Activated T-helper 1 cell treated with anti-CD3 and anti-CD28 coated beads, Interleukin-12 subunit alpha, Interleukin-12 subunit beta, Interleukin-2, Interleukin-4 antibody, amounts not matched to agents 30 ng/mL and 10 ng/mL and 1 ng/mL, durations not matched to agents 14 hours and 24 hours and 36 hours (primary cell): ENCODE results near the gene ATAD3A. TPM values are rescaled to one million over a fixed set of nuclear protein-coding genes. Genes with fewer than 3 reads are reported as not detected.
"Not testable (repeated sequence)": the region's sequence is repeated elsewhere in the genome, so short reads cannot be mapped to it uniquely, and the experiment has no call there.

Experiments used
- DNase-seq: peaks from one replicate; pipeline ENCODE4 v3.0.0; 2021; ENCODE audit warnings: low spot score
- H3K27ac Mint-ChIP-seq: one replicate; pipeline ENCODE4 v1.8.0; 2021; ENCODE audit warnings: mild to moderate bottlenecking, mixed read lengths
- H3K27me3 Mint-ChIP-seq: one replicate; pipeline ENCODE4 v1.8.0; 2022; ENCODE audit warnings: mild to moderate bottlenecking, moderate library complexity, mixed read lengths; ENCODE audit not compliant: insufficient read depth
- H3K36me3 Mint-ChIP-seq: one replicate; pipeline ENCODE4 v1.8.0; 2021; ENCODE audit warnings: low read depth, mixed read lengths
- H3K4me1 Mint-ChIP-seq: one replicate; pipeline ENCODE4 v1.8.0; 2021; ENCODE audit warnings: low read depth, mixed read lengths
- H3K4me3 Mint-ChIP-seq: one replicate; pipeline ENCODE4 v1.8.0; 2021; ENCODE audit warnings: mild to moderate bottlenecking, moderate library complexity, mixed read lengths
- H3K9me3 Mint-ChIP-seq: one replicate; pipeline ENCODE4 v1.8.0; 2021; ENCODE audit warnings: mixed read lengths
- intact Hi-C: fragments of 100-400 bp; cut with micrococcal nuclease; formaldehyde crosslinking; loops from one replicate; pipeline ENCODE4 v1.15.1; 2024
- total RNA-seq: library from RNA; stranded (reverse); gene quantifications from 2 replicates; pipeline ENCODE4 v1.2.3, GENCODE V29; 2022

ATAD3A gene
- total RNA-seq, 1 donor from 2014 or later, result 108 TPM

DNA sequence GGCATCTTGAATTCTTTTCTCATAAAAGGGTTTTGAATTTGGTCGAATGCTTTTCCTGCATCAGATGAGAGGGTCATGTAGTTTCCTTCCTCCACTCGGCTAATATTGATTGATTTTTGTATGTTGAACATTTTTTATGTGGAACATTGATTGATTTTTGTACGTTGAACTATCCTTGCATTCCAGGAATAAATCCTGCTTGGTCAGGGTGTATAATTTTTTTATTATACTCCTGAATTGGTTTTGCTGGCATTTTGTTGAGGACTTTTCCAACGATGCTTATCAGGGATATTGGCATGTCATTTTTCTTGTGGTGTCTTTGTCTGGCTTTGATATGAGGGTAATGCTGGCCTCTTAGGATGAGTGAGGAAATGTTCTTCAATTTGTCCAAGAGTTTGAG, 20.0 kb downstream of the ATAD3A start:
- H3K27me3 Mint-ChIP-seq, result no peaks in the 10 kb centered on the region
- no peak overlapping the region for H3K27ac Mint-ChIP-seq
- peaks cover 6% of the 10 kb centered on the region for H3K9me3 Mint-ChIP-seq
- intact Hi-C loops, result no loop called here
- no peaks in the 10 kb centered on the region for H3K4me1 Mint-ChIP-seq
- peaks cover 22% of the 10 kb centered on the region for H3K36me3 Mint-ChIP-seq
- H3K4me3 Mint-ChIP-seq, result no peak overlapping the region
- DNase-seq, result no peak

DNA sequence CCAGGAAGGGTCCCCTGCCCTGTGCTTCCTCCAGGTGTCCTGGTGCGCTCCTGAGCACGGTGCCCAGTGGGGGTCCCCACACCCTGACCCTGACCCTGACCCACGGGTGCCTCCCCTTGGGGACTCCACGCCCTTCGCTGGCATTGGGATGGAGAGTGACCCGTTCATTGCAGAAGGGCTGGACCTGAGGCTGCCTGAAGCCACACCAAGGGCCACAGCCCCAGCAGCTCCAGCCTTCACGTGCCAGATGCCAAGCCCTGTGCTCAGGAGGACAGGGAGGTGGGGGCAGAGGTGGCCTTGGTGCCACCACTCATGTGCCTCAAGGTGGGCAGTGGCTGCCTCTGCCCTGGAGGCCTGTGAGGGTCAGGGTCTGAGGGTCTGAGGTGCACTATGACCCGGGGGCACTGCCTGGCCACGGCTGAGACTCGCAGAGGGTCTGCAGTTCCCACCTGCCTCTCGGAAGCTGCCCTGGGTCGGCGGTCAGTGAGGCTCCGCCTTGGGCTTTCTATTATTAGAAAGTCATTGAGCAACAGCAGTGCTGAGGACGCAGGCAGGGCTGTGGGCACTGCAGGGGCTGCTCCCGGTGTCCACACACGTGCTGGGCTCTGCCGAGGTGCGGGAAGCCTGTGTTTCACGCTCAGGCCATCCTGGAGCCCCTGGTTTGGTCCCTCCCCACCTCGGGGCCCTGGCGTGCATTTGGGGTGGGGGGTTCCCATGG, 21.4 kb downstream of the ATAD3A start:
- H3K4me3 Mint-ChIP-seq, H3K4me1 Mint-ChIP-seq, intact Hi-C loops, H3K9me3 Mint-ChIP-seq, DNase-seq, H3K27ac Mint-ChIP-seq, H3K27me3 Mint-ChIP-seq: not testable (repeated sequence)
- H3K36me3 Mint-ChIP-seq, result peaks cover 20% of the 10 kb centered on the region

DNA sequence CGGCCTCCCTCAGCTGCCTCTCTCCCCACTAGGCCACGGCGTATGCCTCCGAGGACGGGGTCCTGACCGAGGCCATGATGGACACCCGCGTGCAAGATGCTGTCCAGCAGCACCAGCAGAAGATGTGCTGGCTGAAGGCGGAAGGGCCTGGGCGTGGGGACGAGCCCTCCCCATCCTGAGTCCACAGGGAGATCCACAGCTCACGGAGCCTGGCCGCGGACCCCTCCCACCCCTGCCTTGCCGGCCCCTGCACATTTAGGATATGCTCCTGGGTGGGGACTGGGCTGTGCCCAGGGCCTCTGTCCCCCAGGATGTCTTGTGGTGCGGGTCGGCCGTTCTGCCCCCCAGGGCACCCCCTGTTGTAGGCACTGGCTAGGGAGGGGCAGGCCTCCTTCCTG, 21.9 kb downstream of the ATAD3A start:
- intact Hi-C loops, H3K9me3 Mint-ChIP-seq, H3K27me3 Mint-ChIP-seq, H3K4me3 Mint-ChIP-seq, DNase-seq, H3K27ac Mint-ChIP-seq, H3K4me1 Mint-ChIP-seq: not testable (repeated sequence)
- peaks cover 20% of the 10 kb centered on the region for H3K36me3 Mint-ChIP-seq

DNA sequence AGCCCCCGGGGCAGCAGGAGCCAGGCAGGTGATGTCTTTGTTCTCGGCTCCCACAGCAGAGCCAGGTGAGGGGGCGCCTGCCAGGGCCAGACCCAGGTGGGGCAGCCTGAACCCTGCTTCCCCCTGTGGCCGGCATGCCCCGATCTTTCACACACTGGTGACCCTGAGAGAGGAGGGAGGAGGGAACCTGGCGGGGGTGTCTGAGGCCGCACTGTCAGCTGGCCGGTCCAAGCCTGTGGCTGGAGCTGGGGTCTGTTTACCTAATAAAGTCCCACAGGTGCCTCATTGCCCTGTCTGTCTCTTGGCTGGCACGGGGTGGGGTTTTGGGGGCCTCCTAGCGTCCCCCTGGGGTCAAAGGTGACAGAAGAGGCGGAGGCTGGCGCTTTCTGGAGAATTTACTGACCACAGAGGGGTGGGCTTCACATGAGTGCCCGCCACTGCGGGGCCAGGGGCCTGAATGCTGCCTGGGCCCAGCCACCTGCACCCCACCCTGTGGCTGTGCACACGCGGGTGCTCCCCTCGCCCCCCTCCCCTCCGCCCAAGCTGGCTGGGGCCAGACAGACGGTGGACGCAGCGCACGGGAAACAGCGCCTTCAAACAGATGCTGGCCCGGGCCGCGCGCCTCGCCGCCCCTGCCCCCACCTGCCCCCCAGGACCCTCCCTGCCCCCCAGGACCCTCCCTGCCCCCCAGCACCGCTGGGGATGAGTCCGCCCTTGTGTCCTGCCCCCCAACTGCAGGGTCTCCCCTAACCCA, 22.6 kb downstream of the ATAD3A start:
- Mint-ChIP-seq H3K36me3 (peaks cover 16% of the 10 kb centered on the region), H3K4me3 (no peak overlapping the region), H3K4me1 (no peaks in the 10 kb centered on the region), H3K27ac (no peak overlapping the region), H3K27me3 (peaks cover 3% of the 10 kb centered on the region), H3K9me3 (peaks cover 6% of the 10 kb centered on the region)
- intact Hi-C loops, result no loop called here
- no peak for DNase-seq

DNA sequence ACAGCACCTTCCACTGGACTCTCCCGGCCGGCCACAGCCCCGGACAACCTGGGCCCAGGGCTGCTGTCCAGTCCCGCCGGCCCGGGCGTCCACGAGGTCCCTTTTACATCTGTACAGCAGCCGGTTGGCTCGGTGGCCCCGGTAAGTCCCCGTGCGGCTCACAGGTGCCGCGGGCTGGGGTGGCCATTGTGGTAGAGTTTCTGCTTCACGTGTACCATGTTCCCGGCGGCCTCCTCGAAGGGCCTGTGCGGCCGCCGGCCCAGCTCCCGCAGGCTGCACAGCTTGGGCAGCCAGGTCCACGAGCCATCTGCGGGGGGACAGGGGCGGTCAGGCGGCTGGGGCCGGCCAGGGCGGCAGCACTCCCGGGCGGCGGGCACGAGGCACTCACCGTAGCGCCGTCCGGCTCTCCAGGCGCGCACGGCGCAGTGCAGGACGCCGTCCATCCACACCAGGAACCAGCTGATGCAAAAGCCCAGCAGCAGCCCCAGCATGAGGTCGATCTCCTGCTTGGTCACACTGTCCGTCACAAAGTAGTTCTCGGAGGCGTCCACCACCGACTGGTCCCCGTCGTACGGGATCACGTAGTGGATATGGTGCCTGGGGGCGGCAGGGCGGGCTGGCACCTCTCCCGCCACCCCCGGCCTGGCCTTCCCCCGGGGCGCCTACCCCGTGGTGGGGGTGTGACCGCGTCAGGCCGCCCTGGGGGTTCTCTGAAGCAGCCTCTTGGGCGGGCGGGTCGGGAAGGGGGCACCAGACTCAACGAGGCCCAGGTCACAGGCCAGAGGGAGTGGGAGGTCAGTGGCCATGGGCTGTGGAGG, 23.4 kb downstream of the ATAD3A start:
- Mint-ChIP-seq H3K27ac (no peak overlapping the region), H3K4me1 (no peaks in the 10 kb centered on the region), H3K9me3 (peaks cover 6% of the 10 kb centered on the region), H3K4me3 (no peak overlapping the region), H3K27me3 (peaks cover 3% of the 10 kb centered on the region), H3K36me3 (peaks cover 8% of the 10 kb centered on the region)
- intact Hi-C loops, result no loop called here
- no peak for DNase-seq

DNA sequence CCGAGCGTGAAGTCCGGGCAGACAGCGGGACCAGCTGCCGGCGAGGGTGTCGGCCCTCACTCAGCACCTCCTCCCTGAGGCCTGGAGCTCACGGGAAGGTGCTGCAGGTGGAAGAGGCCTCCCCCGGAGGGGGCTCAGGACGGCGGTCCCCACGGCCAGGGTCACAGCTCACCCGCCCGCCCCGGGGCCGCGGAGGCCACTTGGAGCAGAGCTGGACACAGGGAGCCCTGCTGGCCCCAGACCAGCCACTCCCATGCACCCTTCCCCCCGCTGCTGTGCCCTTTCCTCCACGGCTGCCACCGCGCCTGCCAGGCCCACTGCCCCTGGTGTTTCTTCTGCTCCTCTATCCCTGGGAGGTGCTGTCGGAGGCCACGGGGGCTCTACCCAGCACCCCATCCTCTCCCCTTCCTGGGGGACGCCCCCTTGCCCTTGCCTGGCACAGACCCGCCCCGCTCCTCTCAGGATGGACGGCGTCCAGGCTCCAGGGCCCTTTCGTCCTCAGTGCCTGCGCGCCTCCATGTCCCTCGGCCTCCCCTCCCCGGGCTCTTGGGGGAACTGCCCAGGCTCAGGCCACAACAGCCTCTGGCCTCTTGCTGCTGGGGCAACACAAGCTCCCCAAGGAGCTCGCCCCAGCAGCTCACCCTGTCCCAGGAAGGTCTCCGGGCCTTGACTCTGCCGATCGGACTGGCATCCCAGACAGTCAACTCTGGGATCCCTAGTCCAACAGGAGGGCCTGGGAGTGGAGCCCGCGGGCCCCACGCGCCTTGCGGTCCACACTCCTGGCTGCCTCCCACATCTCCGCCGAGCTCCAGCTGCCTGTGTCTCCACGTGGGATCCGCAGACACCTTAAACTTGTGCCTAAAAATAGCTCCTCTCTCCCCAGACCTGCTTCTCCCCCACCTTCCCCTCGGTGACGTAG, 24.3 kb downstream of the ATAD3A start:
- peaks cover 5% of the 10 kb centered on the region for H3K36me3 Mint-ChIP-seq
- DNase-seq, result no peak
- peaks cover 6% of the 10 kb centered on the region for H3K9me3 Mint-ChIP-seq
- intact Hi-C loops, result no loop called here
- peaks cover 3% of the 10 kb centered on the region for H3K27me3 Mint-ChIP-seq
- H3K27ac Mint-ChIP-seq, result no peak overlapping the region
- H3K4me1 Mint-ChIP-seq, result no peaks in the 10 kb centered on the region
- H3K4me3 Mint-ChIP-seq, result no peak overlapping the region

DNA sequence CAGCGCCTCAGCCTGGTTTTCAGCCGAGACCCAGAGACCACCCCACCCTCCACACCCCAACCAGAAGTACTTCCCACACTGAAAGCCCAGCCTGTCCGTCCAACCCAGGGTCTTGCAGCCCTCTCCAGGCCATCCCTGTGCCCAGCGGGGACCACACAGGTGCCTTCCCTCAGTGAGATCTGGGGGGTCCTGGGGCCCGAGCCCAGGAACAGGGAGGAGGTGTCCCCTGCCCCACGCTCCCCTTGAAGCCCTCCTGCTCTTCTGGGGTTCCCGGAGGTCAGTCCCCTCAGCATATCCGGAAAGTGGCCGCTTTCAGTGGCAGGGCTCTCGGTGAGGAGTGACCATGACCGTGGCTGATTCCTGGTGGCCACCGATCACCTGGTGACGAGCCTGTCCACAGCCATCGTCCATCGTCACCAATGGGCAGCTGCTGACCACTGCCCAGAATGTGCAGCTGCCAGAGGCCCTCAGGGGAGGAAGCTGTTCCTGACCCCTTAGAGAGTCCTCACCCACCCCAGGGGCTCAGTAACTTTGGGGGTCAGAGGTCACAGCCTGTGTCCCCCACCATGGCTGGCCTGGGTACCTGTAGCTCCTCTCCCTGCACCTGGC, 25.1 kb downstream of the ATAD3A start:
- no peak overlapping the region for H3K4me3 Mint-ChIP-seq
- no peak for DNase-seq
- intact Hi-C loops, result no loop called here
- H3K27me3 Mint-ChIP-seq, result peaks cover 3% of the 10 kb centered on the region
- H3K36me3 Mint-ChIP-seq, result peaks cover 9% of the 10 kb centered on the region
- no peak overlapping the region for H3K27ac Mint-ChIP-seq
- no peaks in the 10 kb centered on the region for H3K4me1 Mint-ChIP-seq
- H3K9me3 Mint-ChIP-seq, result peaks cover 2% of the 10 kb centered on the region

DNA sequence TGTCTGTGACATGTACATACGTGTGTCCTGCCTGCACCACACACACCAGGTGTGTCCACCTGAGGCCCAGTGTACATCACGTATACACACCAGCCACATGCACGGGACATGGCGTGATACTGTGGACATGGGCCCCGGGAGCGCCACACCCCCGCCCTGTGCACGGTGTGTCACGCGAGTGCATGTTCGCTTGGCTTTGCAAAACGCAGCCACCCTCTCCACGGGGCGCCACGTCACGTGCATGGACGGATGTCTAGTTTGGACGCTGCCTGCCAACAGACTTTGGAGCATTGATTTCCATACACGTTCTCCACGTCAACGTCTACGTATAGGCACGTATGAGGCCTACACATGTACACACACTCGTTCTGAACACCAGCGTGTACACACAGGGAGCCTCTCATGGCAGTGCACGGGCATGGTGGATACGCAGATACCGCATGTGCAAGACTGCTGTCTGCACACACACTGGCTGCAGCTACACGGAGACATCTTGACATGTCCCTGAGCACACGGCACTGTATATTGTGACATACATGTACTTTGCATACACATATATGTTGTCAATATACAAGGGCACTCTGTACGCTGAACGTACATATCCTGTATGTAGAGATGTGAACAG, 25.8 kb downstream of the ATAD3A start:
- Mint-ChIP-seq H3K27me3 (peaks cover 3% of the 10 kb centered on the region), H3K27ac (no peak overlapping the region), H3K36me3 (peaks cover 9% of the 10 kb centered on the region), H3K4me1 (no peaks in the 10 kb centered on the region), H3K9me3 (no peaks in the 10 kb centered on the region), H3K4me3 (no peak overlapping the region)
- no peak for DNase-seq
- intact Hi-C loops, result no loop called here

DNA sequence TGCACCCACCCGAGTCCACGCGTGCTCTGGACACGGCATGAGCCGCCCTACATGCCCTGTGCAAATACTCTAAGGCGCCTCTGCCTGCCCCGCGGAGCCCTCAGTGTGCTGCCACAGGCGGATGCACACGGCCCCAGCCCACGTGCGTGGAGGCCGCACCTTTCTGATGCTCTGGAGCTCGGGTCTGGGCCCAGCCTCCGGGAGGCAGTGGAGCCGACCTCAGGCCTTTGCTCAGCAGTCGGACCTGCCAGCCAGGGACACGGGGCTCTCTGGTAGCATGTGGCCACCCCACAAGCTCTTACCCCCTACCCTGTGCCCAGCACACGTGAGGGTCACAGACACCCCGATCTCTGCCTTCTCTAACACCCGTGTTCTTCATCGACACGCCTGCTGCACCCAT, 26.4 kb downstream of the ATAD3A start:
- Mint-ChIP-seq H3K9me3 (no peaks in the 10 kb centered on the region), H3K27ac (no peak overlapping the region), H3K4me3 (no peak overlapping the region), H3K4me1 (no peaks in the 10 kb centered on the region), H3K27me3 (peaks cover 3% of the 10 kb centered on the region), H3K36me3 (peaks cover 9% of the 10 kb centered on the region)
- DNase-seq, result no peak
- intact Hi-C loops, result no loop called here

DNA sequence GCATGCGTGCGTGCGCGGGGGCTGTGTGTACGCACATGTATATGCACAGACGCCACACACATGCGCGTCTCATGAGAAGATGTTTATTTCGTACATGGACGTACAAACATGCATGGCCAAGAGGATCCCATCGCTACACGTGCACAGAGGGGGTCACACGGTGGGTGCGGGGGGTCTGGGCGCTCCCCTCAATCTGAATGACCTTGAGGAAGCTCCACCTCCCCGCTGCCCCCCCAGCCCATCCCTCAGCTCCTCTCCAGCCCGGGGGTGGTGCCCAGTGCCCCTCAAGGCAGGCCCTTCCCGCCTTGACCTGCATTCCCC, 27.0 kb downstream of the ATAD3A start:
- no peaks in the 10 kb centered on the region for H3K4me1 Mint-ChIP-seq
- peaks cover 9% of the 10 kb centered on the region for H3K36me3 Mint-ChIP-seq
- no peak overlapping the region for H3K27ac Mint-ChIP-seq
- H3K27me3 Mint-ChIP-seq, result peaks cover 3% of the 10 kb centered on the region
- no peaks in the 10 kb centered on the region for H3K9me3 Mint-ChIP-seq
- H3K4me3 Mint-ChIP-seq, result no peak overlapping the region
- intact Hi-C loops, result no loop called here
- no peak for DNase-seq

DNA sequence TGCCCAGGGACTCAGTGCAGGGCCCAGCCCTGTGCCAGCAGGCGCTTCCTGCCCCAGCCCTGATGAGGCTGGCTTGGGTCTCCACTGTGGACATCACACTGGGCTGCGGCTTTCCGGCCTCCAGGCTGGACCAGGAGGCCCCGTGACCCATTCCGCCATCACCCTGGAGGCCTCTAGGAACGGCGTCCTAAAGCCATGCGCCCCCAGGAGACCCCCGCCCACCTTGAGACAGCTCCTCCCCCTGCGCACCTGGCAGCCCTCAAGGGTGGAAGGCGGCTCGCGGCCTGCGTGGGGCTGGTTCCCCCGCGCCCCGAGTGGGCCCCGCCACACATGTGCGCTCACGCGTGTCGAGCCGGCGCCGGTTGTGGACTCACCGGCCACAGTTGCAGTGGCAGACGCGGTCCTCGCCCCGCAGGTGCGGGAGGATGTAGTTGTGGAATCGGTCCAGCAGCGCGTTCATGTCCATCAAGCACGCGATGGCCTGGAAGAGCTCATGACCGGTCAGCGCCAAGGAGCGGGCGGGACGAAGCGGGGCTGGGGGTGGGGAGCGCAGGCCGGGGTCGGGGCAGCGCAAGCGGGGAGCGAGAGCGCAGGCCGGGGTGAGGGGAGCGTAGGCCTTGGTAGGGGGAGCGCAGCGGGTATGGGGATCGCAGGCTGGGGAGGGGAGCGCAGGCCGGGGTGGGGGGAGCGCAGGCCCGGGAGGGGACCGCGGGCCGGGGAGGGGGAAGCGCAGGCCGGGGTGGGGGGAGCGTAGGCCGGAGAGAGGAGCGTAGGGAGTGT, 27.5 kb downstream of the ATAD3A start:
- Mint-ChIP-seq H3K9me3 (no peaks in the 10 kb centered on the region), H3K36me3 (peaks cover 9% of the 10 kb centered on the region), H3K4me3 (no peak overlapping the region), H3K27ac (no peak overlapping the region), H3K27me3 (peaks cover 3% of the 10 kb centered on the region), H3K4me1 (no peaks in the 10 kb centered on the region)
- intact Hi-C loops, result no loop called here
- DNase-seq, result no peak
